Fibroblast of skin of scalp (primary cell): ENCODE data around the gene ZNF74.
"Not testable (repeated sequence)": the region's sequence is repeated elsewhere in the genome, so short reads cannot be mapped to it uniquely, and the experiment has no call there.

Source experiments
- DNase-seq: peaks from one replicate; pipeline ENCODE4 v3.0.0-alpha.2; 2013

ZNF74 gene

DNA sequence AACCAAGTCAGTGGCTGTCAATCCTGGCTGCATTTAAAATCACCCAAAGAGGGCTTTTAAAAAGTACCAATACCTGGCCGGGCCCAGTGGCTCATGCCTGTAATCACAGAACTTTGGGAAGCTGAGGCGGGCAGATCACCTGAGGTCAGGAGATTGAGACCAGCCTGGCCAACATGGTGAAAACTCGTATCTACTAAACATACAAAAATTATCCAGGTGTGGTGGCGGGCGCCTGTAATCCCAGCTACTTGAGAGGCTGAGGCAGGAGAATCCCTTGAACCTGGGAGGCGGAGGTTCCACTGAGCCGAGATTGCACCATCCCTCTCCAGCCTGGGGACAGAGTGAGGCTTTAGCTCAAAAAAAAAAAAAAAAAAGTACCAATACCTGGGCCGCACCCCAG lies 17.7 kb upstream of the ZNF74 start:
- not testable (repeated sequence) for DNase-seq

DNA sequence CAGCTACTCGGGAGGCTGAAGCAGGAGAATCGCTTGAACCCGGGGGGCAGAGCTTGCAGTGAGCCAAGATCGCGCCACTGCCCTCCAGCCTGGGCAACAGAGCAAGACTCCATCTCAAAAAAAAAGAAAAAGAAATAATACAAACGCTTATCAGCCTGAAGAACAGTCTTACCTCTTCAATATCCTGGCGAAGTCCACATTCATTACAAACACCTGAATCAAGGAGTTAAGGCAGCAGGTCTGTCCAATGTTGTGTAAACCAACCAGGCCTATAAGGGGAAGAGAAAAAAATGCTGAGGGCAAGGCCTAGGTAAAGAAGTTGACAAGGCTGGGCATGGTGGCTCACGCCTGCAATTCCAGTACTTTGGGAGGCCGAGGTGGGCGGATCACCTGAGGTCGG lies 17.0 kb upstream of the ZNF74 start:
- not testable (repeated sequence) for DNase-seq

DNA sequence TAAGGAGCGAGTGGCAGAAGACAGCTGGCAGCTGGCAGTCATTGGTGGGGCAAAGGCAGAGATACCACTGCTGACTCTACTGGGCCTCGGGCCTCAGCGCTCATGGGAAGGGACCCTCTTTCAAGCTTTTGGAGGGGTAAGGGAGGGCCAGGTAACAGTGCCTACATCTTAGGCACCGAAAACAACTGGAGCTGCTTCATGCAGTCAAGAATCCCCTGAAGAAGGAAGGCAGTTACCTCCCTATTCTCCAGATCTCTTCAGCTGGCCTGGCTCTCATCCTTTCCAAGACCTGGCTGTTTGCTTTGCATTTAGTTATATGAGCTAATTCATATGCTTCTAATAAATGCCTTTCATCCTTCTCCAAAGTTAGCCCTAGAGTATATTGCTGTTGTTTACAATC lies 15.8 kb upstream of the ZNF74 start:
- no peak for DNase-seq

DNA sequence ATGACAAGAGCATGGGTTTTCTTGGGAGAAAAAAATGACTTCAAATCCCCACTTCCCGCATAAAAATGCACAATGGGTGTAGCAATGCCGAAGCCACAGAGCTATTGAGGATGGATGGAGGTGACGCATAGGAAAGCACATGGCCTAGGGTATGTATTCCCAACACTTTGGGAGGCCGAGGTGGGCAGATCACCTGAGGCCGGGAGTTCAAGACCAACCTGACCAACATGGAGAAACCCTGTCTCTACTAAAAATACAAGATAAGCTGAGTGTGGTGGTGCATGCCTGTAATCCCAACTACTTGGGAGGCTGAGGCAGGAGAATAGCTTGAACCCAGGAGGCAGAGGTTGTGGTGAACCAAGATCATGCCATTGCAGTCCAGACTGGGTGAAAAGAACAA lies 15.3 kb upstream of the ZNF74 start:
- not testable (repeated sequence) for DNase-seq

DNA sequence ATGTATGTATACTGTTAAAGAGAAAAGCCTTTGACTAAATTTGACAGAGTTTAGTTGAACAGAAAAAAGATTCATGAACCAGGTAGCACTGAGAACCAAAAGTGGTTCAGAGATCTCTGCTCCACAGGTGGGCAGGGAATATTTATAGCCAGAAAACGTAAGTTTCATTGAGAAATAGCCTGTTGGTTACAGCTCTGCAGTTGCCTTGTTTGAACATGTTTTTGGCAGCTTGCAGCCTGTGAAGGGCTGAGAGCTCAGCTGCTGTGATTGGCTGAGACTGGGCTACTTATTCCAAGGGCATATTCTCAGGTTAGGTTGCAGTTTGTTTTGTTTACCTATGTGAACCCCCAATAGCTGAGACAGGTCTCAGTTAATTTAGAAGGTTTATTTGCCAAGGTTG lies 13.5 kb upstream of the ZNF74 start:
- no peak for DNase-seq

DNA sequence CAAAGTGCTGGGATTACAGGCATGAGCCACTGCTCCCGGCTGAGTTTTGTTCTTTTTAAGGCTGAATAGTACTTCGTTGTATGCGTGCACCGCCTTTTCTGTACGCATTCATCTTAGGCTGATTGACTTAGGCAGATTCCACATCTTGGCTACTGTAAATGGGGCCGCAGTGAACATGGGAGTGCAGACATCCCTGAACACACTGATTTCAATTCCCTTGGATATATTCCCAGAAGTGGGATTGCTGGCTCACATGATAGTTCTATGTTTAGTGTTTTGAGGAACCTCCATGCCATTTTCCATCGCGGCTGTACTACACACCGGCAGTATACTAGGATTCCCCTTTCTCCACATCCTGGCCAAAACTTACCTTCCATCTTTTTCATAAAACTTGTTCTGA lies 10.4 kb upstream of the ZNF74 start:
- DNase-seq = no peak

DNA sequence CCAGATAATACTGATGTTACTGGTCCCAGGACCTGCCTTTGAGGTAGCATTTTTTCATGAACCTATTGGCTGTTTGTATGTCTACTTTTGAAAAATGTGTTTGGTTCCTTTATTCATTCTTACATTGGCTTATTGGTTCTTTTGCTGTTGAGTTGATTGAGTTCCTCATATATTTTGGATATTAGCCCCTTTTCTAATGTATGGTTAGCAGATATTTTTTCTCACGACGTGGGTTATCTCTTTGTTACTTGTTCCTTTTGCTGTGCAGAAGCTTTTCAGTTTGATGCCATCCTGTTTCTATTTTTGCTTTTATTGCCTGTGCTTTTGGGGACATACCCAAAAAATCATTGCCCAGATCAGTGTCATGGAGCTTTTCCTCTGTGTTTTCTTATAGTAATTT lies 9.8 kb upstream of the ZNF74 start:
- DNase-seq = no peak

DNA sequence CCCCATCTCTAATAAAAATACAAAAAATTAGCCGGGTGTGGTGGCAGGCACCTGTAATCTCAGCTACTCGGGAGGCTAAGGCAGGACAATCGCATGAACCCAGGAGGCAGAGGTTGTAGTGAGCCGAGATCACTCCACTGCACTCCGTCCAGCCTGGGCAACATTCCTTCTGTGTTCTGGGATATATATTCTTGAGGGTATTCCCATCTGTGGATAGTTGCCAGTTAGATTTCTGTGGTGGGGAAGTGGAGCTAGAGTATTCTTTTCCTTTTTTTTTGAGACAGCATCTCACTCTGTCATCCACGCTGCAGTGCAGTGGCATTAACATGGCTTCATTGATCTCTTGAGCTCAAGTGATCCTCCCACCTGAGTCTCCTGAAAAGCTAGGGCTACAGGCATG lies 9.1 kb upstream of the ZNF74 start:
- DNase-seq = no peak

DNA sequence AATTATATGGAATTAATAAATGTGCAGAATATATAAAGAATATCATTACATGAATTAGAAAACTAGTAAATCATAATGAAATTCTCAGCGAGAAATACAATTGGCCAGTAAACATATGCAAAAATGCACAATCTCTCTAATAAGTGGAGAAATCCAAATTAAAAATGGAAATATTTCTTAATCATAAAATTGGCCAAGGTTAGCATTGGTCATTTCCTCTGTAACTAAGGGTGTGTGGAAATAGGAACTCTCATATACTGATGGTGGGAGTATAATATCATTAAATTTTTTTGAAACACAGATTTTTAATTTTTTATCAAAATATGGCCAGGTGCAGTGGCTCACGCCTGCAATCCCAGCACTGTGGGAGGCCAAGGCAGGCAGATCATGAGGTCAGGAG lies 7.6 kb upstream of the ZNF74 start:
- no peak for DNase-seq

DNA sequence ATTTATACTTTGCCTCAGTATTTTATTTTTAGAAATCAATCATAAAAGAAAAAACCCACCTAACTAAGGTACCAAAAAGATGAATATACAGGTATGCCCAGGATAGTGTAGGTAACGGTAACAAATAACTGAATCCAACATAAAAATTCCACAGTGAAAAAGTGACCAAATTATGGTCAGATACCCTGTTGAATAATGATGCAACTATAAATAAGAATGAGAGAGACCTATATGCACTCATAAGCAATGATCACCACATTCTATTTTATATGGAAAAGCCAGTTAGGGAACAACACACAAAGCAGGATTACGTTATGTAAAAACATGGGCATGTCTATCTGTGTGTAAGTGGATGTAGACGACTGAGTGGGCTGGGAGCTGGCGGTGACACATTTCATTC lies 7.0 kb upstream of the ZNF74 start:
- no peak for DNase-seq

DNA sequence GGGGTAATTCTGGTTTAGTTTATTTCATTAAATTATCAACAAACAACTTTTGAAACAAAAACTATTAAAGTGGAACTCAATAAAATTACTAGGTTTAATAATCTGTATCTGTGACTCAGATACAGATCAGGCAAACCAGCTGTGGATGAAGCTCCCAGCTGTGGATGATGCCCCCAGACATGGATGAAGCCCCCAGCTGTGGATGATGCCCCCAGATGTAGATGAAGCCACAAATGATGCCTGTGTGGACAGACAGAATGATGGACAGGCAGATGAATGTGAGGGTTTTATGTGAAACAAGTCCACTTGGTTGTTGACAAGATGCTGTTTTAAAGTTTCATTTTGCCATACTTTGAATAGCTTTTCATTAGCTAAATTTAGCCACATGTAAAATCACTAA lies 5.8 kb upstream of the ZNF74 start:
- no peak for DNase-seq

DNA sequence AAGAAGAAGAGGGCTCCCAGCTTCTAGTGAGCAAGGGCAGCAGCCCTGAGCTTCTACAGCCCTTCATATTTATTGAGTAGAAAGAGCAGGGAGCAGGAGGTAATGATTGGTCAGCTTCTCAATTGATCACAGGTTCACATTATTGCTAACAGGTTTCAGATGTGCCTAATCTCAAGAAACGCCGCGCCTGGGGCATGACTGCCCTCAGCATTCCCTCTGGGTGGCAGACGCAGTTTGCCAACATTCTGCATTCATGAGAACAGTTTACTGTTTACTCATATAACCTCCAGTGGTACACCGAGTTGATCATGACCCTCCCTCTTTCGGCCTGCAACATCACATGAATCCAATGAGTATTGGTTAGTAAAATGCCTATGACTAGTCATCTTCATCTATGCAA lies 4.7 kb upstream of the ZNF74 start:
- no peak for DNase-seq

DNA sequence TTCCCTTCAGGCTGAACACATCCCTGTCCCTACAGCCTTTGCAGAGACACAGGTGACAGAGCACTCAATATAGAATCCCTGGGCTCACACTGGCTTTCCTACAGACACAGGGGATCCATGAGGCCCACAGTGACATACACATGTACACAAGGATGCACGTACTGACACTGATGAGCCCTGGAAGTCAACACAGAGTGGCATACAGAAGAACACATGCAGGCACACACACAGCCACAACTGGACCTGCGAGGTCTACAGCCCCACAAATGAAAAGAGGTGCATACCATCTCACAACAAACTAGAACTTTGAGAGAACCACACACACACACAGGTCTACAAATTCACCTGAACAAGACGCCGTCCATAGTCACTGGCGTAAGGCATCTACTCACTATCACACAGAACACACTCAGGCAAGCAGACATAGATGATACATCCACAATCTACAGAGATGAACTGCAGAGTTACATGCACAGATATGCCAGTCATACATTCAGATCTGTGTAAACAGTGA lies 3.5 kb upstream of the ZNF74 start:
- no peak for DNase-seq

DNA sequence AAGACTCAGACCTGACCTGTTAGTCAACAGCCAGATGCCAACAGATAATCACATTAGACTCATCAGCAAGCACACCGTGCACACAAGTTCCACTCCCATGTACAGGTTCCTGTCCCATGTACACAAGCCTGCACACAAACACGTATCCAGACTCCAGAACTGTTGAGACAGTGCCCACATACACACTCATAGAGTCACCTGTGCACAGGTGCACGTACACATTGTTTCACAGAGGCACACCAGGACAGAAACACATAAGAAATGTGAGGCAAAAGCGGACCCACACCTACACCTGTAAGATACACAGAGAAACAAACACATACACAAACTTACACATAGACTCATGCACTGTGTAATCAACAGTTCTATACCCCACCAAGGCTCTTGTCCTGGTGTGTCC lies 2.7 kb upstream of the ZNF74 start:
- DNase-seq = no peak

DNA sequence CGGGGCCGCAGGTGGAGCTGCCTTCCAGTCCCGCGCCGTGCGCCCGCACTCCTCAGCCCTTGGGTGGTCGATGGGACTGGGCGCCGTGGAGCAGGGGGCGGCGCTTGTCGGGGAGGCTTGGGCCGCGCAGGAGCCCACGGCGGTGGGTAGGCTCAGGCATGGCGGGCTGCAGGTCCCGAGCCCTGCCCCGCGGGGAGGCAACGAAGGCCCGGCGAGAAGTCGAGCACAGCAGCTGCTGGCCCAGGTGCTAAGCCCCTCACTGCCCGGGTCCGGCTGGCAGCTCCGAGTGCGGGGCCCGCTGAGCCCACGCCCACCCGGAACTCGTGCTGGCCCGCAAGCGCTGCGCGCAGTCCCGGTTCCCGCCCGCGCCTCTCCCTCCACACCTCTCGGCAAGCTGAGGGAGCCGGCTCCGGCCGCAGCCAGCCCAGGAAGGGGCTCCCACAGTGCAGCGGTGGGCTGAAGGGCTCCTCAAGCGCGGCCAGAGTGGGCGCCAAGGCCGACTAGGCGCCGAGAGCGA lies 1.5 kb upstream of the ZNF74 start:
- not testable (repeated sequence) for DNase-seq

DNA sequence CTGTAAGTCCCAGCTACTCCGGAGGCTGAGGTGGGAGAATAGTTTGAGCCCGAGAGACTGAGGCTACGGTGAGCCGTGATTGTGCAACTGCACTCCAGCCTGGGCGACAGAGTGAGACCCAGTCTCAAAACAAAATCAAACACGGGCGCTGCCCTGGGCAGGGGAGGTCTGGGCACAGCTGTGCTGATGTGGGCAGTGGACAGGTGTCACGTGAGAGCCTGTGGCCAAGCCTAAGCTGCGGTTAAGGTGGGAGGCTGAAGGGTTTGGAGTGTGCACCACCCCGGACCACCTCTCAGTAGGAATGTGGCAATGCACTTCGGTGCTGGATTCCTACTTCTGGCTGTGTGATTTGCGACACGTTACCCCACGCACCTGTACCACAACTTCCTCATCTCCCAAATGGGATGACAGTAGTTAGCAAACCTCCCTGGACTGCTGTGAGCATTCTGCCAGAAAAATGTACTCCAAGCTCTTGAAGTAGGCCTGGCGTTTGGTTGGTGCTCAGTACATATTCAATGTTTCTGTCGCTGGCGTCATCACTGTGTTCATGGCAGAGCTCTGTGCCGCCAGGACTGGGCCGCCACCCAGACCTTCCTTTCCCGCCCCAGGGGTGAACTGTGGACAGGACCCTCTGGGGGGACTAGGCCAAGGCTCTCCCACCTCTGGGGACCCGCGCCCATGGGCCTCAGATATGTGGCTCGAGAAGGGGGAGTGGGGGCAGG lies 807 bp upstream of the ZNF74 start:
- no peak for DNase-seq

DNA sequence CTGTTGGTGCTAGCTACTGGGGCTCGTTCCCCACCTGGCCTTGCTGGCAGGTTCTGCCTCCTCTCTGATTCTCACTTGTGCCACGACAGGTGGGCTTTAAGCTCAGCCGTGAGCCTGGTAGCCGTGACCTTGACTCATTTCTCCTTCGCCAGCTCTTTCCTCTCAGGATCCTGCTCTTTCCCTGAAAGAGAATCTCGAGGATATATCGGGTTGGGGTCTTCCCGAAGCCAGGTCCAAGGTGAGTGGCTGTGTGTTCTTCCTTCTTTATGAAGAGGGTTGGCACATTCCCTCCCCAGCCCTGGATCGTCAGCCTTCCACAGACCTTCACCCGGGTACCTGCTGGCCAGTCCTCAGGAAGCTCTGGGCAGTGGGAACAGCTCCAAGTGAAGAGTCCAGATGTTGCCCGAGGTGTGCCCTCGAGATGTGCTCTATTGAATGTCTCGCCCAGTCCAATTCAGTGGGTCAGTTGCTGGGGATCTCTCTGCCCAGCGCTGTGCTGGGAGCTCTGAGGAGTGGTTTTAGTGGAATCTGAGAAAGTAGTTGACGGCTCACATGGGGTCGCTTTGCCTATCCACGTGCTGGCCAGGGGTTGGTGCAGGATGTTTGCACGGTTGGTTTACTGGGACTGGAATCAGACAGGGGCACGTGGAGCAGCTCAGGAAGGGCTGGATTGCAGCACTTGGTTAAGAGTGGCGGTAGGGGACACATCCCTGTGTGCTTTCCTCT lies 1.4 kb downstream of the ZNF74 start:
- no peak for DNase-seq

DNA sequence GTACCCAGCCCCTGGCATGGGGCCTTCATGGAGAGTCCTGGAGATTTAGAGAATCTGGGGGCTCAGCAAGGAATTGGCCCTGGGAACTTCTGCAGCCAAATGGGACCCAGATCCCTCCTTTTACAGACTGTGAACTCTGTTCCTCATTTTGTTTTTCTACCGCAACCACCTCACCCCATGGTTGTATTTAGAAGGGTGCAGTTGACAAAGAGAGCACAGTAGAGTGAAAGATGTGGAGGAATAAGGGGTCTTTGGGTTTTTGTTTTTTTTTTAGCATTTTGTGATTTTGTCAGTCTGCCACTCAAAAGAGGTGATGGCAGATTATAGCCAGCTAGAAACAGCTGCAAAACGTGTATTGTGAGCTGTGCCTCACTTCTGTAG lies 1.9 kb downstream of the ZNF74 start:
- no peak for DNase-seq

DNA sequence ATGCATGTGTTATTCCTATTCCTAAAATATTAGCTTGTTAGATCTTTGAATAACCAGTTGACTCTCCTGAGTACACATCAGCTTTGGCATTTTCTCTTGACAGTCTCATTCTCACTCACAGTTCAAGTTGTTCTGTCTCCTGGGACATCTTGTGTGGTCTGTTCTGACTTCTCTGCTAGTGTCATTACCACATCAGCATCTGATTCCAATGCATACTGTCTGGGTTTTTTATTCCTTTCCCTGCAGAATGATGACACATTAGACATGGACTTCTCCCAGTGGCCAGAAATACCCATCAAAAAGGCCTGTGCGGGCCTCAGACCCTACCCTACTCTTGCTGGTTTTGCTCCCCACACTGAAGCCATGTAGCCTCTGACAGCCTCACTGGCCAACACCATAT lies 2.7 kb downstream of the ZNF74 start:
- DNase-seq = peak; percentile 91

DNA sequence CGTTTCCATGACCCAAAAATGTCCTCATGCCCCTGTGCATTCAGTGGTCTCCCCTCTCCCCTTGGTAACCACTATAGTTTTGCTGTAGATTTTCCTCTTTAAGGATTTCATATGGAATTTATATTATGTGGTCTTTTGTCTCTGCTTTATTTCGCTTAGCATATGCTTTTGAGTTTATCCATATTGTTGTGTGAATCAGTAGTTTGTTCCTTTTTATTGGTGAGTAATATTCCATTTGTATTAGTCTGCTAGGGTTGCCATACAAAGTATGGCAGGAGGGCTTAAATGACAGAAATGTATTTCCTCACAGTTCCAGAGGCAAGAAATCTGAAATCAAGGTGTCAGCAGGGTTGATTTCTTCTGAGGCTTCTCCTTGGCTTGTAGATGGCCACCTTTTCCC lies 3.5 kb downstream of the ZNF74 start:
- no peak for DNase-seq

DNA sequence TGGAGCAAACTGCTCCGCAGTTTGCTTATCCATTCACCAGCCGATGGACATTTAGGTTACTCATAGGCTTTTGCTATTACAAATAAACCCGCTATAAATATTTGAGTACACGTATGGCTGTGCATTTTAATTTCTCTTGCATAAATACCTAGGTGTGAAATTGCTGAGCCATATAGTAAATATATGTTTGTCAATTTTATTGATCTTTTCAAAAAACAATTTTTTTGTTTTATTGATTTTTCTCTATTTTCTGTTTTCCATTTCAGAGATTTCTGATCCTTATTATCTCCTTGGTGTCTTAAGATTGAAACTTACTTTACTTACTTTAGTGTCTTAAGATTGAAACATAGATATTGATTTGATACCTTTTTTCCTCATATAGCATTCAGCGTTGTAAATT lies 4.5 kb downstream of the ZNF74 start:
- no peak for DNase-seq

DNA sequence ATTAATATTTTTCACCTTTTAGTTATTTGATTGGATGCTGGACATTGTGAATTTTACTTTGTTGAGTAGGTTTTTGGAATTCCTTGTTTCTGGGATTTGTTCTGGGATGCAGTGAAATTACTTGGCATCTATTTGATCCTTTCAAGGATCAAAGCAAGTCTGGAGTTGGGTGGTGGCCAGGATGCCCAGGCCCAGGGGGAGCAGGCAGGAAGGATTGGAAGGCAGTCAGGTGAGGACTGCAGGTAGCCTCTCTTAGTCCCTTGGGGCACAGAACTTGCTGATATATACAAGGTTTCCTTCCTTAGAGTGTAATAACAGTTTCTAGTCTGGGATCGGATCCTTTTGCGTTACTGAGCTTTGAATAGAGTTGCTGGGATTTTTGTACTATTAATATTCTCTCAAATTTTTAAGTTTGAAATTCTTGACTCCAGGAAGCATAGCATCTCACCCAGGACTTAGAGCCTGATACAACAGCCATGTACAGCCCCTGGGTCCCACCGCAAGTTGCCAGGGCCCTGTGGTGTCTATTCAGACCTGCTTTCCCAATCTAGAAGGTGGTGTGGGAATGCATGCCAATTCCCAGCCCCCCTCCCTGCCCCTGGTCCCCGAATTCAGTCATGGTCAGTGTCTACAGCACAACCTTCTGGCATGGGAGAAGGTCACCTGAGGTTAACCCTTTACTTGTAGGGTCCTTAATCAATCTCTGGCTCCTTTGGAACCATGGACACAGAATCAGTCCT lies 6.1 kb downstream of the ZNF74 start:
- no peak for DNase-seq

DNA sequence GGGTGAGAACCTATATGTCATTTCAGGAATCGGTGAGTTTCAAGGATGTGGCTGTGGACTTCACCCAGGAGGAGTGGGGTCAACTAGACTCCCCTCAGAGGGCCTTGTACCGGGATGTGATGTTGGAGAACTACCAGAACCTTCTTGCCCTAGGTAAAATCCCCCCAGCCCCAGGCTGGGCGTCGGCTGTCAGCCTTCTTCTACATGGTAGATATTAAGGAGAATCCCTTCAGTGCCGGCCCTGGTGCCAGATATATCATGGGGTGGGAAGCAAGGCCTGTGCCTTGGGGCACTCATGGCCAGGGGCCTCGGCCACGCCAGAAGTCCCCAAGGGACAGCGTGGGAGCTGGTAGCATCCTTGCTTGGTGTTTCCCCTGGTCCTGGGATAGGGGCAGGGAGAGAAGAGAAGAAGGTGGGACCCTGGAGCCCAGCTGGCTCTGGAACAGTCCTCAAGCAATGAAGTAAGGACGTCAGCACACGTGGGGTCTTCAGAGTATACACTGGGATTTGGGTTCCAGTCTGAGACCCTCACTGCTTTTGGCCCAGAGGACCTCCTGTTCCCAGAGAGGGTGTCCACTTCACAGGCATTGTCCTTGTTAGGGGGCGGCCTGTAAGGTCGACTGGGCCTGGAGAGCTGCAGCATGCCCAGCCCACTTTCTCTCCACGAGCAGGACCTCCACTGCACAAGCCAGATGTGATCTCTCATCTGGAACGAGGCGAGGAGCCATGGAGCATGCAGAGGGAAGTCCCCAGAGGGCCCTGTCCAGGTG lies 6.8 kb downstream of the ZNF74 start:
- no peak for DNase-seq
